ENCODE measurements around the gene RAMACL.

GRCh38 chr6:166608774-166609173 is 22.3 kb upstream of the RAMACL start:
- no peak for TF ChIP-seq CTCF (IDR thresholded peaks at IDR 0.05)
- TF ChIP-seq POLR2A (IDR thresholded peaks at IDR 0.05), result no peak
